ENCODE measurements around the gene FLNB. TPM values are rescaled to one million over a fixed set of nuclear protein-coding genes. Genes with fewer than 3 reads are reported as not detected.

Gene FLNB
- total RNA-seq, 1 experiment from 2014 or later, result 309 TPM

- DNase-seq (ENCODE audit: low read depth, low spot score) (no peak), ATAC-seq (no peak)
- CTCF ChIA-PET, result no interaction called here
- Histone ChIP-seq H3K27ac (ENCODE audit: low read length) (peak overlapping the region; percentile 48; the same call in 1 of the 2 replicates), H3K4me1 (ENCODE audit: control insufficient read depth, insufficient read depth, low read length) (no peaks in the 10 kb centered on the region; the same call in 1 of the 2 replicates), H3K9me3 (ENCODE audit: control insufficient read depth, insufficient read depth, low read depth, low read length) (no peaks in the 10 kb centered on the region), H3K4me3 (ENCODE audit: low read depth in 2 of 2, low read length in 2 of 2) (no peak overlapping the region), H3K36me3 (ENCODE audit: control insufficient read depth, insufficient read depth, low read length) (peaks cover 8% of the 10 kb centered on the region), H3K27me3 (ENCODE audit: control insufficient read depth, insufficient read depth, low read length) (no peaks in the 10 kb centered on the region)
- BruUV-seq (replicated peaks), result no TSS peak
- TF ChIP-seq POLR2AphosphoS5 (IDR thresholded peaks at IDR 0.05; ENCODE audit: low read depth, low read length), result no peak
- no peak for TF ChIP-seq TCF7L2 (IDR thresholded peaks at IDR 0.05; ENCODE audit: low read depth, low read length)
- no peak for TF ChIP-seq REST (IDR thresholded peaks at IDR 0.05; ENCODE audit: insufficient read depth in 1 of 2, low read depth in 2 of 2, low read length in 1 of 2)
- TF ChIP-seq SIN3A (IDR thresholded peaks at IDR 0.05; ENCODE audit: borderline replicate concordance, insufficient read depth, low read depth, low read length), result no peak
- TF ChIP-seq, protein P1, sequence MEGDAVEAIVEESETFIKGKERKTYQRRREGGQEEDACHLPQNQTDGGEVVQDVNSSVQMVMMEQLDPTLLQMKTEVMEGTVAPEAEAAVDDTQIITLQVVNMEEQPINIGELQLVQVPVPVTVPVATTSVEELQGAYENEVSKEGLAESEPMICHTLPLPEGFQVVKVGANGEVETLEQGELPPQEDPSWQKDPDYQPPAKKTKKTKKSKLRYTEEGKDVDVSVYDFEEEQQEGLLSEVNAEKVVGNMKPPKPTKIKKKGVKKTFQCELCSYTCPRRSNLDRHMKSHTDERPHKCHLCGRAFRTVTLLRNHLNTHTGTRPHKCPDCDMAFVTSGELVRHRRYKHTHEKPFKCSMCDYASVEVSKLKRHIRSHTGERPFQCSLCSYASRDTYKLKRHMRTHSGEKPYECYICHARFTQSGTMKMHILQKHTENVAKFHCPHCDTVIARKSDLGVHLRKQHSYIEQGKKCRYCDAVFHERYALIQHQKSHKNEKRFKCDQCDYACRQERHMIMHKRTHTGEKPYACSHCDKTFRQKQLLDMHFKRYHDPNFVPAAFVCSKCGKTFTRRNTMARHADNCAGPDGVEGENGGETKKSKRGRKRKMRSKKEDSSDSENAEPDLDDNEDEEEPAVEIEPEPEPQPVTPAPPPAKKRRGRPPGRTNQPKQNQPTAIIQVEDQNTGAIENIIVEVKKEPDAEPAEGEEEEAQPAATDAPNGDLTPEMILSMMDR (IDR thresholded peaks at IDR 0.05), result no peak
- POLR2A ChIA-PET, result no interaction called here
- in situ Hi-C loops (cut with HindIII; ENCODE audit: low pct_unique_long_range_greater_than_20kb, low sequenced_read_pairs) (no loop called here), intact Hi-C loops (cut with micrococcal nuclease; ENCODE audit: unreplicated experiment) (no loop called here)
Measured at GRCh38 chr3:58085616-58086015, 77.4 kb downstream of the FLNB start.

DNA sequence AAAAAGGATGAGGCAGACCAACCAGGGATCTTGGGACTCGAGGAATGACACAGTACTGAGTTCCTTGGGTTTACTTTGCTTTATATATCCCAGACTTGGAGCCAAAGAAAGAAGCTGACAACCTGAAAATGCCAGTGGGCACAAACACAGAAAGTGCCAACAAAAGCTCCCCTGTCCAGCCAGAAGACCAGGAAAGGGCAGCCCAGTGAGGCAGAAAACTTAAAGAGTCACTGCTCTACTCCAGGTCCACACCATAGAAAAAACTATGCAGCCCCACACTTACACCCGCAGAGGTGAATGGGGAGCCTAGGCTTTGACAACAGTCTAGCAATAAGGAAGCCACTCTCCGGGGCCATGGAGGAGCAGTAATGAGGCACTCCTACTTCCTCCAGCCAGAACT, 80.3 kb downstream of the FLNB start:
- Histone ChIP-seq H3K36me3 (ENCODE audit: control insufficient read depth, insufficient read depth, low read length) (peaks cover 2% of the 10 kb centered on the region), H3K4me3 (ENCODE audit: low read depth in 2 of 2, low read length in 2 of 2) (no peak overlapping the region), H3K27ac (ENCODE audit: low read length) (no peak overlapping the region), H3K4me1 (ENCODE audit: control insufficient read depth, insufficient read depth, low read length) (no peaks in the 10 kb centered on the region; the same call in 1 of the 2 replicates), H3K27me3 (ENCODE audit: control insufficient read depth, insufficient read depth, low read length) (no peaks in the 10 kb centered on the region), H3K9me3 (ENCODE audit: control insufficient read depth, insufficient read depth, low read depth, low read length) (no peaks in the 10 kb centered on the region)
- TF ChIP-seq POLR2AphosphoS5 (IDR thresholded peaks at IDR 0.05; ENCODE audit: low read depth, low read length), result no peak
- TF ChIP-seq SIN3A (IDR thresholded peaks at IDR 0.05; ENCODE audit: borderline replicate concordance, insufficient read depth, low read depth, low read length), result no peak
- TF ChIP-seq, protein P1 (IDR thresholded peaks at IDR 0.05), result no peak
- TF ChIP-seq REST (IDR thresholded peaks at IDR 0.05; ENCODE audit: insufficient read depth in 1 of 2, low read depth in 2 of 2, low read length in 1 of 2), result no peak
- no peak for TF ChIP-seq TCF7L2 (IDR thresholded peaks at IDR 0.05; ENCODE audit: low read depth, low read length)
- in situ Hi-C loops (cut with HindIII; ENCODE audit: low pct_unique_long_range_greater_than_20kb, low sequenced_read_pairs), result no loop called here
- BruUV-seq (replicated peaks), result TSS peak; percentile 12
- ChIA-PET POLR2A (no interaction called here), CTCF (no interaction called here)
- ATAC-seq (no peak), DNase-seq (ENCODE audit: low read depth, low spot score) (no peak)
- intact Hi-C loops (cut with micrococcal nuclease; ENCODE audit: unreplicated experiment), result no loop called here

Measured in Panc1 (cell line).